HG03280 (cell line): ENCODE data around the gene THG1L.
A peak's percentile ranks its signal among the peaks of the same experiment; 100 is the strongest.
"Not testable (repeated sequence)": the region's sequence is repeated elsewhere in the genome, so short reads cannot be mapped to it uniquely, and the experiment has no call there.

Experiments used
- ATAC-seq: cut with Tn5 transposase; IDR thresholded peaks from one replicate; pipeline ENCODE4 v1.9.1; 2021; ENCODE audit warnings: mild to moderate bottlenecking, moderate library complexity; ENCODE audit not compliant: unreplicated experiment

THG1L gene

DNA sequence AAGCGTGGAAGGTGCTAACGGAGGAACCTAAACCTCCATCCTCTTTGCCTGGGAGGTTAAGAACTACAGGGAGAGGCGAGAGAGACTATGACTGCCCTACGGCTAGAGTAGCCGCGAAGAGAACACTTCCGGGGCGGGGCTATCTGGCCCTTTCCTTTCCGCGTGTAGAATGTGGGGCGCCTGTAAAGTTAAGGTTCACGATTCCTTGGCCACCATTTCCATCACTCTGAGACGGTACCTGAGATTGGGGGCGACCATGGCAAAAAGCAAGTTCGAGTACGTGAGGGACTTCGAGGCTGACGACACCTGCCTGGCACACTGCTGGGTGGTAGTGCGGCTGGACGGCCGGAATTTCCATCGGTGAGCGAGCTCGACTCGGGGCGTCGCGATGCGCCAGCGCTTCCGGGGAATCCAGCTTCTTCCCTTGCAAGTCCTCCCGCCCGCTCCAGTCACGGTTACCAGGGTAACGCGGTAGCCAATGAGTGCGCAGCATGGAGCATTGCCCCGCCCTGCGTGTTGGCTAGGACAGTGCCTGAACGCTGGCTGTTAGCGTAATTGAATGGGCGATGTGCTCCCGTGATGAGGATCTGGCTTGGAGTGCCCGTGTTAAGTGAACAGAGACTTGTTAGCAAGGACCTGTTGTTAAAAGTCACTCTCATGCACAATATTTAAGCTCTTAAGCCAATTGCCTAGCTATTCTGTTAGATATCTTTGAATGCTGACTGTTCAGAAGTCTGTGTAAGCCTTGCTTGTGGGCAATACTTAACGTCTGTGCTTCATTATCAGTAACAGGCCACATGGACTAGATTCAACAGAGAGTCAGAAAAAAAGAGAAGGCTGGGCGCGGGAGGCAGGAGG, at the start of gene THG1L:
THG1L (plus strand) TSS at position 149 of the 858 bp plus-strand sequence; CDS start at position 170, 21 bp downstream.
- ATAC-seq = peak; percentile 94

- no peak for ATAC-seq
These were observed 49.0 kb upstream of the THG1L start for GRCh38 chr5:157682257-157682656.

GRCh38 chr5:157686276-157687197, 44.7 kb upstream of the THG1L start:
- not testable (repeated sequence) for ATAC-seq

DNA sequence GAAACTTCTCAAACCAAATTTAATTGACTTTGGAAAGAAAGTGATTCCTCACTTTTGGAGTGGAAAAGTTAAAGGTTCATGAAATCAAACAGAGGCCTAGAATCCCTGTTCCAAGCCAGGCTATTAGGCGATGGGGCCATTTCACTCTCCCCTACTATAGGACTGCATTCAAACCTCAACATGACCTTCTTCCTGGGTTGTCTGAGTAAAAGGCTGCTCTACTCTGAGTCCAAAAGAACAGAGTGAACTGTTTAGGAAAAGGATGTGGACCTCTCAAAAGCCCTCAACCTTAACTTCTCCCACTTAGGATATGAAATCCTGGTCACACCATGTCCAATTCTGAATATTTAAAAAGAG, 44.0 kb upstream of the THG1L start:
- no peak for ATAC-seq

GRCh38 chr5:157689942-157690689, 41.1 kb upstream of the THG1L start:
- ATAC-seq = no peak

- no peak for ATAC-seq
These were observed 40.4 kb upstream of the THG1L start for GRCh38 chr5:157690690-157691433.

GRCh38 chr5:157693816-157694215, 37.4 kb upstream of the THG1L start:
- not testable (repeated sequence) for ATAC-seq

GRCh38 chr5:157696154-157696553, 35.1 kb upstream of the THG1L start:
- not testable (repeated sequence) for ATAC-seq

GRCh38 chr5:157698674-157699073, 32.5 kb upstream of the THG1L start:
- not testable (repeated sequence) for ATAC-seq

DNA sequence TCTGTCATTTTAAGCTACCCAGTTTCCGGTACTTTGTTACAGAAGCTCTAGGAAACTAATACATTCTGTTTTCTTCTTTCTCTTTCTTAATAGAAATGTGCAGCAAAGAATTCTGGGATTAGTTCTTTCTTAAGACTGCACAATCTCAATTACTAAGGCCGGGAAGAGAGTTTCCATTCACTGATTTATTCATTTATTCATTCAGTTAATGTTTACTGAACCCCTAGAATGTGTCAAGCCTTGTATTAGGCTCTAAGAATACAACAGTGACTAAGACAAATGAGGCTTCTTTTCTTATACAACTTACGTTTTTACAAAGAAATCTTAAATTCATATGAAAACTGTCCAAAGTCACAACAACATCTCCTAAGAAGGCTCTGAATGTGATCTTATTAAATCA, 27.5 kb upstream of the THG1L start:
- ATAC-seq = no peak

GRCh38 chr5:157708866-157709265, 22.4 kb upstream of the THG1L start:
- no peak for ATAC-seq

DNA sequence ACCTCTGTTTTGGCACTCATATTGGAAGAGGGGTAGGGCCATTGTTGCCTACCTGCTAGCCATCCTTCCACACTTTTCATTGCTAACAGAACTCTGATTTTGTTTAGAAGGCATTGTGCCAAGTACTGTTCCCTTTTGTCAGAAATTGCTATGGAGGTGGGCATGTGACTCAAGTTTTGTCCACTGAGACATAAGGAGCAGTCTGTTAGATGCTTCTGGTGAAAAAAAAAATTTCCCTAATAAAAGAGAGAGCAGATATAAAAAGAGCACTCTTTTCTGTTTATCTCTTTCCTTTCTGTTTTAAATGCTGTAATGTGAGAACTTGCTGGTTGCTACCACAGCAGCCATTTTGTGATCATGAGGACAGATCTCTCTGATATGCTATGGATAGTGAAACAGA, 21.9 kb upstream of the THG1L start:
- ATAC-seq = no peak

GRCh38 chr5:157710431-157710830, 20.8 kb upstream of the THG1L start:
- no peak for ATAC-seq

DNA sequence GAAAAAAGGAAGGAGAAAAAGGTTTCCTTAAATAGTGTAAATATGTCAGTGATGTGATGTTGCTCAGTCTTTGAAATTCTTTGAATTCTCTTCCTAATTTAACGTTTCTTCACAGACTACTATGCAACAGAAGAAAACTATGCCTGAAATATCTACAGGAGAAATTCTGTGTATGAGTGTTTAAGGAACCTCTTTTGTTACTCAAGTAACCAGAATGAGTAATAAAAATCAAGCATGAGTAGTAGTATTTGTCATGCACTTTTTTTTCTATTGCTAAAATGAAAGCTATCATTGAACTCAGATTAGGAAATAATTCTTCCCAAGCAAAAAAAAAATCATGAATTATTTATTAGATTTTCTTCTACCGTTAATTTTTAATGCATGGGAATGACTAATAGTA, 20.3 kb upstream of the THG1L start:
- no peak for ATAC-seq

- ATAC-seq = no peak
These were observed 17.2 kb upstream of the THG1L start for GRCh38 chr5:157713830-157714595.

DNA sequence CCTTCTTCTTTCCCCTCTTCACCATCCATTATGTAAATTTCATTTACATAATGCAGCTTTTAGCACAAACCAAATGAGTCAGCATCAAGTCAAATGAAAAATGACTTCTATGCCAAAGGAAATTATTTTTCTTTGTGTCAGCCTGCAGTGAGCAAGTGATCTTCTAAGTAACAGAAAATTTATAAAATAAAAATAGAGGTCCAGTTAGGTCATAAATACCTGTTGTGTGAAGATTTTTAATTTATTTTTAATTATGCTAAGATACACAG, 16.7 kb upstream of the THG1L start:
- ATAC-seq = no peak

- no peak for ATAC-seq
These were observed 12.7 kb upstream of the THG1L start for GRCh38 chr5:157718519-157718918.

GRCh38 chr5:157719245-157719644, 12.0 kb upstream of the THG1L start:
- ATAC-seq = no peak

DNA sequence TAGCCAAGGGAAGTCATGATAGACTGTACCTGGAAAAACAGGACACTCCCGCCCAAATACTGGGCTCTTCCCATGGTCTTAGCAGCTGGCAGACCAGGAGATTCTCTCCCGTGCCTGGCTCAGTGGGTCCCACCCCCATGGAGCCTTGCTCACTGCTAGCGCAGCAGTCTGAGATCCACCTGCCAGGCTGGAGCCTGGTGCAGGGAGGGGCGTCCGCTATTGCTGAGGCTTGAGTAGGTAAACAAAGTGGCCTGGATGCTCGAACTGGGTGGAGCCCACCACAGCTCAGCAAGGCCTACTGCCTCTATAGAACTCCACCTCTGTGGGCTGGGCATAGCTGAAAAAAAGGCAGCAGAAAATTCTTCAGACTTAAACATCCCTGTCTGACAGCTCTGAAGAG, 10.1 kb upstream of the THG1L start:
- no peak for ATAC-seq

DNA sequence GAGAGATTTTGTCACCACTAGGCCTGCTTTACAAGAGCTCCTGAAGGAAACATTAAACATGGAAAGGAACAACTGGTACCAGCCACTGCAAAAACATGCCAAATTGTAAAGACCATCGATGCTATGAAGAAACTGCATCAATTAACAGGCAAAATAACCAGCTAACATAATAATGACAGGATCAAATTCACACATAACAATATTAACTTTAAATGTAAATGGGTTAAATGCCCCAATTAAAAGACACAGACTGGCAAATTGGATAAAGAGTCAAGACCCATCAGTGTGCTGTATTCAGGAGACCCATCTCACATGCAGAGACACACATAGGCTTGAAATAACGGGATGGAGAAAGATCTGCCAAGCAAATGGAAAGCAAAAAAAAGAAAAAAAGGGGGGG, 8.3 kb upstream of the THG1L start:
- not testable (repeated sequence) for ATAC-seq
